Hepatocyte (in vitro differentiated cells): Measurements from ENCODE around the gene PRRT3. TPM values are rescaled to one million over a fixed set of nuclear protein-coding genes. Genes with fewer than 3 reads are reported as not detected.
"Not testable (repeated sequence)": the region's sequence is repeated elsewhere in the genome, so short reads cannot be mapped to it uniquely, and the experiment has no call there.

Experiments used
- DNase-seq: peaks from one replicate; pipeline ENCODE4 v3.0.0-alpha.2; 2016; ENCODE audit warnings: low spot score
- H2AFZ ChIP-seq: fragments of 200-600 bp; sonication (generic); 2 replicates; pipeline ENCODE4 v1.6.0; 2016; ENCODE audit warnings: antibody characterized with exemption, mild to moderate bottlenecking
- H3K27ac ChIP-seq: fragments of 200-600 bp; sonication (generic); 2 replicates; pipeline ENCODE4 v1.5.1; 2016; ENCODE audit warnings: mild to moderate bottlenecking
- H3K27me3 ChIP-seq: fragments of 200-600 bp; sonication (generic); 2 replicates; pipeline ENCODE4 v1.6.1; 2016
- H3K36me3 ChIP-seq: fragments of 200-600 bp; sonication (generic); replicated peaks from 2 replicates; pipeline ENCODE4 v1.5.1; 2016; ENCODE audit warnings: low read depth; ENCODE audit not compliant: insufficient read depth
- H3K4me1 ChIP-seq: fragments of 200-600 bp; sonication (generic); 2 replicates; pipeline ENCODE4 v1.5.1; 2016; ENCODE audit warnings: mild to moderate bottlenecking, moderate library complexity; ENCODE audit not compliant: insufficient read depth
- H3K4me2 ChIP-seq: fragments of 200-600 bp; sonication (generic); 2 replicates; pipeline ENCODE4 v1.6.0; 2016
- H3K4me3 ChIP-seq: fragments of 200-600 bp; sonication (generic); 2 replicates; pipeline ENCODE4 v1.5.1; 2016; ENCODE audit warnings: mild to moderate bottlenecking
- H3K79me2 ChIP-seq: fragments of 200-600 bp; sonication (generic); 2 replicates; pipeline ENCODE4 v1.6.0; 2017; ENCODE audit warnings: mild to moderate bottlenecking
- H3K9me2 ChIP-seq: fragments of 200-600 bp; sonication (generic); replicated peaks from 2 replicates; pipeline ENCODE4 v1.6.0; 2017; ENCODE audit warnings: mild to moderate bottlenecking; ENCODE audit not compliant: insufficient read depth
- H3K9me3 ChIP-seq: fragments of 200-600 bp; sonication (generic); 2 replicates; pipeline ENCODE4 v1.5.1; 2016; ENCODE audit warnings: low read depth, mild to moderate bottlenecking
- H4K20me1 ChIP-seq: fragments of 200-600 bp; sonication (generic); 2 replicates; pipeline ENCODE4 v1.6.0; 2016; ENCODE audit warnings: mild to moderate bottlenecking; ENCODE audit not compliant: insufficient read depth, poor library complexity, severe bottlenecking
- CTCF ChIP-seq: fragments of 200-600 bp; sonication (generic); IDR thresholded peaks from 2 replicates; pipeline ENCODE4 v1.5.1; 2016; ENCODE audit warnings: antibody characterized with exemption, mild to moderate bottlenecking; ENCODE audit not compliant: poor library complexity
- EZH2 ChIP-seq: fragments of 200-600 bp; sonication (generic); IDR thresholded peaks from 2 replicates; pipeline ENCODE4 v1.6.1; 2016; ENCODE audit warnings: antibody characterized with exemption, mild to moderate bottlenecking, borderline replicate concordance
- EZH2phosphoT487 ChIP-seq: fragments of 200-600 bp; sonication (generic); IDR thresholded peaks from one replicate; pipeline ENCODE4 v1.6.1; 2018; ENCODE audit warnings: antibody characterized with exemption, mild to moderate bottlenecking, low read depth, moderate library complexity; ENCODE audit not compliant: unreplicated experiment, severe bottlenecking
- WGBS: methylation state at CpG from one replicate; pipeline ENCODE4 v1.1.6; 2016; ENCODE audit warnings: low lambda C conversion rate; ENCODE audit errors: missing lambda C conversion rate; 5-methylcytosine and 5-hydroxymethylcytosine counted together
- polyA plus RNA-seq: library from polyadenylated mRNA; unstranded; fragments of >200 nt; fragmentation: Nextera tagmentation; extraction: Ambion mirVana; gene quantifications from 2 replicates; pipeline ENCODE4 v1.2.1, GENCODE V29; 2016
- total RNA-seq: library from RNA; depleted of rRNA; stranded (reverse); fragments of >200 nt; gene quantifications from 2 replicates; pipeline ENCODE4 v1.2.3, GENCODE V29; 2014

Gene PRRT3
- total and polyA plus RNA-seq, 2 experiments from 2014 or later: 2.0 to 2.5 TPM

GRCh38 chr3:9902372-9903237, 49.6 kb downstream of the PRRT3 start, which contains the start of gene IL17RE:
IL17RE (plus strand) TSS chr3:9902848; CDS start chr3:9902933, 85 bp downstream.
- H3K9me3 ChIP-seq: no peaks in the 10 kb centered on the region

DNA sequence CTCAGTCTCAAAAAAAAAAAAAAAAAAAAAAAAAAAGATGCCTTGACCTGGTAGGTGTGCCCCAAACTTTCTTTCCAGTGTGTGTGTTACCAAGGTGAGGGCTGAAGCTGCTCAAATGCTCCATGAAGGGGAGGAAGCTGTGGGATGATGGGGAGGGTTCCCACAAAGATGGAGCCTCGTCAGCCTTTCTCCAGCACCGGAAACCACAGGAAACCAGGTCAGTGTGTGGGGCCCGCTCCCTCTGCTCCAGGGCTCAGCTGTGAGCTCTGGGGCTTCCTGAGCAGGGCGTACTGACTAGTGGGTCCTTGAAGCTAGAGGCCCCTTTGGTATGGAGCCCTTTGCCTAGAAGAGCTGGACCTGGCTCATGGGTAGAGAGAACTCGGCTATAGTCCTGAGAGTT, 50.2 kb downstream of the PRRT3 start:
- H3K36me3 ChIP-seq: no peaks in the 10 kb centered on the region
- TF ChIP-seq EZH2 (no peak), CTCF (no peak), EZH2phosphoT487 (no peak)
- peaks cover 12% of the 10 kb centered on the region for H3K79me2 ChIP-seq
- no peak overlapping the region for H2AFZ ChIP-seq
- no peak for DNase-seq
- peak overlapping the region; percentile 74 for H3K27ac ChIP-seq
- 94% methylated on average over 5 of the region's 5 CpGs for WGBS
- H3K9me3 ChIP-seq: no peaks in the 10 kb centered on the region
- no peak overlapping the region for H3K4me3 ChIP-seq
- H3K9me2 ChIP-seq: no peaks in the 10 kb centered on the region
- H3K4me1 ChIP-seq: peaks cover 51% of the 10 kb centered on the region
- H4K20me1 ChIP-seq: no peaks in the 10 kb centered on the region
- no peaks in the 10 kb centered on the region for H3K27me3 ChIP-seq
- H3K4me2 ChIP-seq: peak overlapping the region; percentile 71

More at GRCh38 chr3:9902372-9903237, 49.6 kb downstream of the PRRT3 start, which contains the start of gene IL17RE:
- peak within 1 kb of the TSS; percentile 74 for H3K27ac ChIP-seq
- H4K20me1 ChIP-seq: no peaks in the 10 kb centered on the region
- H3K36me3 ChIP-seq: no peaks in the 10 kb centered on the region
- no peaks in the 10 kb centered on the region for H3K27me3 ChIP-seq
- H3K4me3 ChIP-seq: no peak within 1 kb of the TSS
- H3K4me1 ChIP-seq: peaks cover 46% of the 10 kb centered on the region
- WGBS: 58% methylated on average over 13 of the region's 13 CpGs
- no peaks in the 10 kb centered on the region for H3K9me2 ChIP-seq
- peak within 1 kb of the TSS; percentile 47 for H2AFZ ChIP-seq
- DNase-seq: no peak
- peak within 1 kb of the TSS; percentile 71 for H3K4me2 ChIP-seq
- no peak for TF ChIP-seq EZH2
- no peak for TF ChIP-seq CTCF
- TF ChIP-seq EZH2phosphoT487: no peak
- H3K79me2 ChIP-seq: peaks cover 12% of the 10 kb centered on the region

DNA sequence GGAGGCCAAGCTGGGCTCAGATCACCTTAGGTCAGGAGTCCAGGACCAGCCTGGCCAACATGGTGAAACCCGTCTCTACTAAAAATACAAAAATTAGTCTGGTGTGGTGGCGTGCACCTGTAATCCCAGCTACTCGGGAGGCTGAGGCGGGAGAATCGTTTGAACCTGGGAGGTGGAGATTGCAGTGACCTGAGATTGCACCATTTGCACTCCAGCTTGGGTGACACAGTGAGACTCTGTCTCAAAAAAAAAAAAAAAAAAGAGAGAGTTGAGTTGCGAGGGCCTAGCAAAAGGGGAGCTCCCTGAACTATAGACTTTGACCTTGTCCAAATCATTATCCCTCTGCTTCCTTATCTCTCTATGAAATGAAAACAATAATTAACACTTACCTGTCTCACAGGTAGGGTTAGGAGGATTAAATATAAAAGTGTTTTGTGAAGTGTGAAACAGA, 51.2 kb downstream of the PRRT3 start:
- WGBS: 65% methylated on average over 6 of the region's 6 CpGs

DNA sequence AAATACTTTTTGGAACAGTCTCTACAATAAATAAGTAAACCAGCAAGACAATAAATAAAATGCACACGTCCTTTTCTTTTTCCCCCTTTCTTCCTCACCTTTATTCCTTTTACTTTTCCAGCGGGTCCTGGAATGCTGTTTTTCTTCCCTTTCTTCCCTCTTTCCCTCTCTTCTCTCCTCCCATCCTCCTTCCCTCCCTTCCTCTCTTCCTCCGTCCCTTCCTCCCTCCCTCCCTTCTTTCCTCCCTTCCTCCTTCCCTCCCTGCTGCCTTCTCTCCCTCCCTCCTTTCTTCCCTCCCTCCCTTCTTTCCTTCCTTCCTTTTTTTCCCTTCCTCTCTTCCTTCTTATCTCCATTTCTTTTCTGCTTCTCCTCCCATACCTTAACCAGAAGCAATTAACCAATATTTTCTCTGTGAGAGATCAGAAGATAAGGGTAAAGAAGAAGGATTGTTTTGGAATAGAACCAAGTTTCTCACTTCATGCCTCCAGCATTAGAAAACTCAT, 52.9 kb downstream of the PRRT3 start:
- Histone ChIP-seq H3K4me2 (peak overlapping the region; percentile 59), H2AFZ (no peak overlapping the region), H4K20me1 (no peaks in the 10 kb centered on the region), H3K79me2 (peaks cover 23% of the 10 kb centered on the region), H3K27me3 (no peaks in the 10 kb centered on the region), H3K9me3 (no peaks in the 10 kb centered on the region), H3K4me1 (peaks cover 57% of the 10 kb centered on the region), H3K4me3 (no peak overlapping the region), H3K36me3 (no peaks in the 10 kb centered on the region), H3K27ac (peak overlapping the region; percentile 95), H3K9me2 (no peaks in the 10 kb centered on the region)
- no peak for DNase-seq
- TF ChIP-seq EZH2phosphoT487 (no peak), CTCF (no peak), EZH2 (no peak)
- WGBS: 90% methylated on average over 2 of the region's 3 CpGs

More for the DNA sequence above, 51.2 kb downstream of the PRRT3 start:
- Histone ChIP-seq H3K4me1 (peaks cover 58% of the 10 kb centered on the region), H3K27ac (peak overlapping the region; percentile 74), H3K79me2 (peaks cover 15% of the 10 kb centered on the region)
- not testable (repeated sequence) for H3K36me3 ChIP-seq, H2AFZ ChIP-seq, H3K4me3 ChIP-seq, DNase-seq, H3K4me2 ChIP-seq, H4K20me1 ChIP-seq, H3K27me3 ChIP-seq, H3K9me2 ChIP-seq, H3K9me3 ChIP-seq
